K562 (cell line): Measurements from ENCODE around the gene RABGAP1L. TPM values are rescaled to one million over a fixed set of nuclear protein-coding genes. Genes with fewer than 3 reads are reported as not detected.
A peak's percentile ranks its signal among the peaks of the same experiment; 100 is the strongest.

Experiments used
- BCOR ChIP-seq: fragments of 450-650 bp; IDR thresholded peaks from 2 replicates; pipeline ENCODE4 v1.6.1; 2016
- CBFB ChIP-seq: sonication (generic); formaldehyde crosslinking; IDR thresholded peaks from 2 replicates; pipeline ENCODE4 v1.4.0; 2020; ENCODE audit warnings: mild to moderate bottlenecking, missing genetic modification reagents
- CCNT2 ChIP-seq: IDR thresholded peaks from 2 replicates; pipeline ENCODE4 v1.6.1; 2011; ENCODE audit warnings: borderline replicate concordance, low read depth, mild to moderate bottlenecking, moderate library complexity, mixed read lengths, low read length; ENCODE audit not compliant: insufficient read length; ENCODE audit errors: extremely low read depth
- CHD1 ChIP-seq: fragments of 200-600 bp; sonication (generic); IDR thresholded peaks from one replicate; pipeline ENCODE4 v1.6.1; 2012; ENCODE audit warnings: mild to moderate bottlenecking, moderate library complexity, low read length, inconsistent platforms
- CTBP1 ChIP-seq: fragments of 450-650 bp; IDR thresholded peaks from 2 replicates; pipeline ENCODE4 v1.6.1; 2016; ENCODE audit warnings: borderline replicate concordance
- E2F8 ChIP-seq: fragments of 450-650 bp; IDR thresholded peaks from 2 replicates; pipeline ENCODE4 v1.7.1; 2018; ENCODE audit warnings: mild to moderate bottlenecking, low read depth; ENCODE audit not compliant: partially characterized antibody
- ESRRB ChIP-seq: fragments of 250-450 bp; sonication (Bioruptor Pico); IDR thresholded peaks from 2 replicates; pipeline ENCODE4 v1.5.0; 2020; ENCODE audit warnings: mild to moderate bottlenecking, moderate library complexity, borderline replicate concordance
- FUS ChIP-seq: fragments of 200-400 bp; formaldehyde crosslinking; optimal IDR thresholded peaks from 2 replicates; pipeline ENCODE3; 2017; ENCODE audit warnings: low read depth, low read length
- GTF2E2 ChIP-seq: fragments of 200-800 bp; sonication (Bioruptor generic); IDR thresholded peaks from 2 replicates; pipeline ENCODE4 v1.6.1; 2016; ENCODE audit warnings: missing genetic modification characterization, missing compliant biosample characterization
- HDAC8 ChIP-seq: fragments of 450-650 bp; IDR thresholded peaks from 2 replicates; pipeline ENCODE4 v1.6.1; 2016; ENCODE audit warnings: mild to moderate bottlenecking, missing genetic modification characterization, moderate library complexity, missing compliant biosample characterization
- POLR2G ChIP-seq: fragments of 200-400 bp; formaldehyde crosslinking; IDR thresholded peaks from 2 replicates; pipeline ENCODE4 v1.6.1; 2017; ENCODE audit warnings: low read depth, mild to moderate bottlenecking, antibody characterized with exemption, low read length, moderate library complexity
- PRMT5 ChIP-seq: sonication (generic); formaldehyde crosslinking; IDR thresholded peaks from 2 replicates; pipeline ENCODE4 v1.5.0; 2020; ENCODE audit warnings: missing genetic modification reagents
- RAD51 ChIP-seq: fragments of 450-650 bp; IDR thresholded peaks from 2 replicates; pipeline ENCODE4 v1.7.1; 2016; ENCODE audit warnings: low read depth, mild to moderate bottlenecking, borderline replicate concordance
- RBBP5 ChIP-seq: fragments of 200-600 bp; sonication (generic); IDR thresholded peaks from 2 replicates; pipeline ENCODE4 v1.6.1; 2012; ENCODE audit warnings: borderline replicate concordance, mild to moderate bottlenecking, low read length, control low read depth, inconsistent platforms; ENCODE audit not compliant: insufficient read depth, poor library complexity, severe bottlenecking
- RBM34 ChIP-seq: fragments of 200-400 bp; formaldehyde crosslinking; IDR thresholded peaks from 2 replicates; pipeline ENCODE4 v1.6.1; 2018; ENCODE audit warnings: low read length, borderline replicate concordance; ENCODE audit not compliant: insufficient read depth
- SIN3A ChIP-seq, 2 experiments: fragments of 150-350 bp in 1 of 2; IDR thresholded peaks; 2 replicates each; pipeline ENCODE4 v1.6.1; 2011 to 2016; ENCODE audit warnings: borderline replicate concordance in 2 of 2, low read depth in 2 of 2, low read length in 2 of 2, mild to moderate bottlenecking in 2 of 2, moderate library complexity in 2 of 2; ENCODE audit not compliant: control insufficient read depth in 1 of 2
- SMARCA5 ChIP-seq: fragments of 450-650 bp; IDR thresholded peaks from 2 replicates; pipeline ENCODE4 v1.6.1; 2016
- SUPT5H ChIP-seq: fragments of 450-650 bp; IDR thresholded peaks from 2 replicates; pipeline ENCODE4 v1.6.1; 2016
- TAF15 ChIP-seq: fragments of 200-400 bp; formaldehyde crosslinking; IDR thresholded peaks from 2 replicates; pipeline ENCODE4 v1.6.1; 2017; ENCODE audit warnings: mild to moderate bottlenecking, low read depth, low read length, moderate library complexity
- TAF7 ChIP-seq: fragments of 450-650 bp; IDR thresholded peaks from 2 replicates; pipeline ENCODE4 v1.6.1; 2016; ENCODE audit warnings: missing genetic modification characterization, missing compliant biosample characterization
- TEAD1 ChIP-seq, 2 experiments: fragments of 450-650 bp in 1 of 2; sonication (generic) in 1 of 2; formaldehyde crosslinking; IDR thresholded peaks; 2 replicates each; pipeline versions ENCODE4 v1.4.0 to v1.8.0; 2020 to 2022; ENCODE audit warnings: mild to moderate bottlenecking in 2 of 2, missing genetic modification reagents in 1 of 2
- ZFP1 ChIP-seq: fragments of 450-650 bp; formaldehyde crosslinking; IDR thresholded peaks from 2 replicates; pipeline ENCODE4 v1.4.0; 2020; ENCODE audit warnings: mild to moderate bottlenecking, mixed read lengths
- ZNF717 ChIP-seq: fragments of 250-450 bp; sonication (Bioruptor Pico); IDR thresholded peaks from 2 replicates; pipeline ENCODE4 v1.5.0; 2021
- polyA plus RNA-seq, 8 experiments: library from polyadenylated mRNA; depleted of rRNA in 4 of 8; stranded (reverse) in 5 of 8; unstranded in 3 of 8; fragments of >200 nt; fragmentation: Nextera tagmentation in 2 of 8; fragmentation: Illumina TruSeq in 1 of 8; extraction: Ambion mirVana in 2 of 8; extraction: Trizol in 1 of 8; gene quantifications; 2 replicates each; pipeline versions ENCODE4 v1.2.1 to v1.2.3, GENCODE V29; 2011 to 2014; ENCODE audit warnings: inconsistent platforms in 1 of 8, missing spikeins in 1 of 8
- total RNA-seq, 7 experiments: library from RNA; depleted of rRNA in 6 of 7; stranded (reverse); fragments of >200 nt in 6 of 7; fragmentation: Illumina TruSeq in 2 of 7; extraction: Trizol in 2 of 7; gene quantifications; 2 replicates each; pipeline versions ENCODE4 v1.2.1 to v1.2.3, GENCODE V29; 2011 to 2021; ENCODE audit warnings: low replicate concordance in 1 of 7
- TF ChIP-seq, protein P1 (sequence below): fragments of 450-650 bp; formaldehyde crosslinking; IDR thresholded peaks from 2 replicates; pipeline ENCODE4 v1.4.0; 2020; ENCODE audit warnings: mild to moderate bottlenecking
- TF ChIP-seq, protein P2 (sequence below): fragments of 250-450 bp; sonication (Bioruptor Pico); IDR thresholded peaks from 2 replicates; pipeline ENCODE4 v1.6.1; 2021; ENCODE audit warnings: mild to moderate bottlenecking

The RABGAP1L gene
- total and polyA plus RNA-seq, 9 of the 15 experiments (the other 6 are each of a cell fraction or from before 2014, with no cell fraction given), result 16.5 to 44.9 (median 26.7) TPM

DNA sequence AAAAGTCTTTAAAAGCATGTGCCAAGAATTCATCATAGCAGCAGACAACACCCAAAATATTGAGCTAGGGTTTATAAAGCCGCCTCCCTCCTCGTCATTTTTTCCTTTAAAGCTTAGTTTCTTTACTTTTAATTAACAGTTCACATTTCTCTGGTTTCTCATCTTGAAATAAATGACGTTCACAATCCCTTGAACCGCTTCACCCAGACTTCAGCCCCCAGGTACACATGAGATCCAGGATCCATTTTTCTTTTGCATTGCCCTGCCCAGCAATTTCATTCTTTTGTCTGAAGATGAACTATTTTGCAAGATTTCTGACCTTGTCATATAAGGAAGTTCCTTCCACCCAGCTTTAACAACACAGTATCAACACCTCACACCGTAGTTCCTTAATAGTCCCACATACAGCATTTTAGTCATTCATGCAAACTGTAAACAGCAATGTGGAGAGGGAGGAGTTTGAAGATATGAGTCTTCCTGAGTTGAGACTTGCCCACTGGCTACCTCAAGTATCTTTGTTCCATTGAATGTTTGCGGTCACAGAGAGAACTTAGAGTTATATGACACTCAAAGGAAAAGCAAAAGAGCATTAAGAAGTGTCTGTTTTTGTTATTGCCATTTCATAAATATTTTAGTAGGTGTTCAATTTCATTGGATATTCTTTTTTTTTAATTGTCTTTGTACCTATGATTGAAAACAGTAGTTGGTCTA, 805.1 kb downstream of the RABGAP1L start (continued):
- TF ChIP-seq E2F8 (no peak), ZNF717 (CRISPR knock-in tag) (no peak), POLR2G (no peak), PRMT5 (CRISPR knock-in tag) (no peak), GTF2E2 (peak; percentile 78), CCNT2 (no peak), ESRRB (CRISPR knock-in tag) (no peak), SUPT5H (peak; percentile 32; the same call in 1 of the 2 replicates), CHD1 (no peak), CBFB (CRISPR knock-in tag) (no peak), RAD51 (no peak), TAF7 (tag) (no peak), HDAC8 (tag) (no peak), CTBP1 (peak; percentile 15; the same call in 1 of the 2 replicates), RBM34 (no peak), TEAD1 (CRISPR knock-in tag; IDR thresholded peaks at IDR 0.05) (peak in 1 of 2 experiments; percentile 86; a peak in 2 of 4 replicates), RBBP5 (no peak), BCOR (no peak; the same call in 1 of the 2 replicates), ZFP1 (CRISPR knock-in tag) (no peak), TAF15 (no peak), SIN3A (IDR thresholded peaks at IDR 0.05; ENCODE audit: borderline replicate concordance in 2 of 2, control insufficient read depth in 1 of 2, low read depth in 2 of 2, low read length in 2 of 2) (no peak), SMARCA5 (no peak; the same call in 1 of the 2 replicates), FUS (no peak)
- TF ChIP-seq, protein P1, sequence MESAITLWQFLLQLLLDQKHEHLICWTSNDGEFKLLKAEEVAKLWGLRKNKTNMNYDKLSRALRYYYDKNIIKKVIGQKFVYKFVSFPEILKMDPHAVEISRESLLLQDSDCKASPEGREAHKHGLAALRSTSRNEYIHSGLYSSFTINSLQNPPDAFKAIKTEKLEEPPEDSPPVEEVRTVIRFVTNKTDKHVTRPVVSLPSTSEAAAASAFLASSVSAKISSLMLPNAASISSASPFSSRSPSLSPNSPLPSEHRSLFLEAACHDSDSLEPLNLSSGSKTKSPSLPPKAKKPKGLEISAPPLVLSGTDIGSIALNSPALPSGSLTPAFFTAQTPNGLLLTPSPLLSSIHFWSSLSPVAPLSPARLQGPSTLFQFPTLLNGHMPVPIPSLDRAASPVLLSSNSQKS, result no peak
- TF ChIP-seq, protein P2, sequence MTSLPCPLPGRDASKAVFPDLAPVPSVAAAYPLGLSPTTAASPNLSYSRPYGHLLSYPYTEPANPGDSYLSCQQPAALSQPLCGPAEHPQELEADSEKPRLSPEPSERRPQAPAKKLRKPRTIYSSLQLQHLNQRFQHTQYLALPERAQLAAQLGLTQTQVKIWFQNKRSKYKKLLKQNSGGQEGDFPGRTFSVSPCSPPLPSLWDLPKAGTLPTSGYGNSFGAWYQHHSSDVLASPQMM, result no peak
